Astrocyte of the cerebellum (primary cell): ENCODE results near the gene ZNF749.
"Not testable (repeated sequence)": the region's sequence is repeated elsewhere in the genome, so short reads cannot be mapped to it uniquely, and the experiment has no call there.

ENCODE experiments used
- DNase-seq: peaks from one replicate; pipeline ENCODE4 v3.0.0-alpha.2; 2011; ENCODE audit warnings: low read depth
- H3K4me3 ChIP-seq: 2 replicates; pipeline ENCODE4 v1.5.1; 2011; ENCODE audit warnings: mild to moderate bottlenecking, low read depth, low read length, moderate library complexity
- in situ Hi-C: cut with HindIII; loops from 2 replicates; pipeline ENCODE4 v1.10.0; 2017; ENCODE audit warnings: low sequenced_read_pairs
- TF ChIP-seq, protein P1 (sequence below): IDR thresholded peaks from 2 replicates; pipeline ENCODE4 v1.5.1; 2012; ENCODE audit warnings: low read length, low read depth, moderate library complexity, mild to moderate bottlenecking; ENCODE audit errors: missing control alignments

Gene ZNF749

DNA sequence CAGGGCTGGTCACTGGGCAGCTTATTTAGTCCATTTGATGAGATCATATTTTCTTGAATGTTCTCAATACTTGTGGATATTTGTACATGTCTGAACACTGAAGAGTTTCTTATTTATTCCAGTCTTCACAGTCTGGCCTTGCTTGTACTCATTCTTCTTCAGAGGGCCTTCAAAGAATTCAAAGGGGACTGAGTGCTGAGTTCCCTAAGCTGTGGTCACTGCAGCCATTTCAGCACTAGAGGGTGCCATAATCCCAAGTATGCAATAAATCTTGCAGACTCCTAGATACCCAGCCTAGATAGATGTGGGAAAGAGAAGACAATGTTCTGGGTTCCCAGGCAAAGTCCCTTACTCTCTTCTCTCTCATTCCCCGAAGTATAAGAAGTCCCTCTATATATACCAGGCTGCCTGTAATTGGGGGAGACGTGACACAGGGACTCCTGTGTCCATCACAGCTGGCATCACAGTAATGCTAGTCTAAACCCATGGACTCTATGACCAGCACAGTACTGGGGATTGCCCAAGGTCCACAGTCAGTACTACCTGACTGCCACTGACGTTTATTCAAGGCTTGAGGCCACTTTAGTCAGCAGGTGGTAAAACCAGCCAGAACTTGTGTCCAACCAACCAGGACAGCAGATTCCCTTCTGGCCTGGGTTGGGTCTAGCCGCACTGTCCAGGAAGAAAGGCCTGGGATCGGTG is 30.7 kb downstream of the ZNF749 start:
- TF ChIP-seq, protein P1, sequence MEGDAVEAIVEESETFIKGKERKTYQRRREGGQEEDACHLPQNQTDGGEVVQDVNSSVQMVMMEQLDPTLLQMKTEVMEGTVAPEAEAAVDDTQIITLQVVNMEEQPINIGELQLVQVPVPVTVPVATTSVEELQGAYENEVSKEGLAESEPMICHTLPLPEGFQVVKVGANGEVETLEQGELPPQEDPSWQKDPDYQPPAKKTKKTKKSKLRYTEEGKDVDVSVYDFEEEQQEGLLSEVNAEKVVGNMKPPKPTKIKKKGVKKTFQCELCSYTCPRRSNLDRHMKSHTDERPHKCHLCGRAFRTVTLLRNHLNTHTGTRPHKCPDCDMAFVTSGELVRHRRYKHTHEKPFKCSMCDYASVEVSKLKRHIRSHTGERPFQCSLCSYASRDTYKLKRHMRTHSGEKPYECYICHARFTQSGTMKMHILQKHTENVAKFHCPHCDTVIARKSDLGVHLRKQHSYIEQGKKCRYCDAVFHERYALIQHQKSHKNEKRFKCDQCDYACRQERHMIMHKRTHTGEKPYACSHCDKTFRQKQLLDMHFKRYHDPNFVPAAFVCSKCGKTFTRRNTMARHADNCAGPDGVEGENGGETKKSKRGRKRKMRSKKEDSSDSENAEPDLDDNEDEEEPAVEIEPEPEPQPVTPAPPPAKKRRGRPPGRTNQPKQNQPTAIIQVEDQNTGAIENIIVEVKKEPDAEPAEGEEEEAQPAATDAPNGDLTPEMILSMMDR = no peak
- in situ Hi-C loops = no loop called here
- H3K4me3 ChIP-seq = no peak overlapping the region
- no peak for DNase-seq

DNA sequence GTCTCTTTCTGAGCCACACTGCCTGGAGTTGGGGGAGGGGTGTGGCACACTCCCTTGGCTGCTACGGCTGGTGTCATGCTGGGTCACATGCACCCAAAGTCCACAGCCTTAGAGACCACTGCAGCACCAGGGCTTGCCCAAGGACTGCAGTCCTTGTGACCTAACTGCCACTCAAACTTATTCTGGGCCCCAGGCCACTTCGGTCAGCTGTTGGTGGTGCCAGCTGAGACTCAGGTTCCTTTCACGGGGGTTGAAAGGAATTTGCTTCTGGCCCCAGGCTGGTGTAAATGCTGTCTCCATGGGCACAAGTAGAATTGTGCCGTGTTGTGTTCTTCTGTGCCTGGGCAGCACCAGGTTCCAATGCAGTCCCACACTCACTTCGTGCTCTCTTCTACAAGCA is 31.4 kb downstream of the ZNF749 start:
- TF ChIP-seq, protein P1 = no peak
- in situ Hi-C loops = no loop called here
- no peak overlapping the region for H3K4me3 ChIP-seq
- DNase-seq = no peak

DNA sequence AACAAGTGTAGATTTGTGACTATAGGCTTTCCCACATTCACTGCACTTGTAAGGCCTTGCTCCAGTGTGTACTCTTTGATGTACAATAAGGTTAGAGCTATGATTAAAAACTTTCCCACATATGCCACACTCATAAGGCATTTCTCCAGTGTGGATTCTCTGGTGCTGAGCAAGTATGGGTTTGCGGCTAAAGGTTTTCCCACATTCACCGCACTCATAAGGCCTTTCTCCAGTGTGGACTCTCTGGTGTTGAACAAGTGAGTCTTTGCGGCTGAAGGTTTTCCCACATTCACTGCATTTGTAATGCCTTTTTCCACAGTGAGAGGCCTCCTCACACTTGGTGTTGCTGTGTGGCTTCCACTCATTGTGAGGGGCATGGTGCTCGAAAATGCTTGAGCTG is 38.5 kb downstream of the ZNF749 start:
- H3K4me3 ChIP-seq = no peak overlapping the region
- in situ Hi-C loops = no loop called here
- DNase-seq = no peak
- TF ChIP-seq, protein P1 = no peak

DNA sequence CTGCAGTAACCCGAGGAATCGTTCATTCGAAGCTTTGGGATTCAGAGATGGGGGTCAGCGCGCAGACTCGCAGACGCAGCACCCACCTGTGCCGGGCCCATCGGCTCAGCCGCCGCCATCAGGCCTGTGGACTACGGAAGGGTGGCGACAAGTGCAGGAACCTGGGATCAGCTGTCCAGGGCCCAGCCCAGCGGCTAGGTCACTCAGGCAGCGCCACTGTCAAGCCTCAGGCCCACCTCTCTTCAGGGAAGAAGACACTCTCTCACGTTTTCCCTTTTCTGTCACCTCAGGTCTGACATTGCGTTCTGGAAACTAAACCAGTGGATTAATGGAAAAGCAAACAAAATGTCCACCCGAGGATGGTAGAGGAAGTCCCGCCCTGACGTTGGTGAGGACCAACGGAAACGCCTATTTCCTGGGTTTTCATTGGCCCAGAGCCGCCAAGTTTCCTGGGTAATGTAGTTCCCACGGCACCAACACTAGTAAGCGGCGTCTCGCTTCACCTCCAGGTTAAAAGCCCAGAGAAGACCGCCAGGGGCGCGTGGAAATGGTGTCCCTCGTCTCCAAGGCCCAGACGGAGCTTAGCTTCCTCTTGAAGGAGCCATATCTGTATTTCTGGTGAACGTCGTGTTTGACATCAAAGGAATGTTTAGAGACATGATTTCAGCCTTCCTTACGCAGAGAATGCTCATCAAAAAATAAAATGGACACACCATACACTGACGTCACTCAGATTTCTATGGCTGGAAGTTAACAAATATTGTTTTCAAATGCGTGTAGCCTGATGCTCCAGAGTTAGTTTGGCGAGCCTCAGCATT is 42.3 kb downstream of the ZNF749 start, which contains the start of gene ZNF772:
TSS of gene ZNF772 (minus strand) at position 376 of the 818 bp plus-strand sequence. CDS start at position 119, 257 bp downstream.
- DNase-seq = peak; percentile 88
- peak within 1 kb of the TSS; percentile 66 for H3K4me3 ChIP-seq
- TF ChIP-seq, protein P1 = peak; percentile 54
- in situ Hi-C loops = no loop called here

DNA sequence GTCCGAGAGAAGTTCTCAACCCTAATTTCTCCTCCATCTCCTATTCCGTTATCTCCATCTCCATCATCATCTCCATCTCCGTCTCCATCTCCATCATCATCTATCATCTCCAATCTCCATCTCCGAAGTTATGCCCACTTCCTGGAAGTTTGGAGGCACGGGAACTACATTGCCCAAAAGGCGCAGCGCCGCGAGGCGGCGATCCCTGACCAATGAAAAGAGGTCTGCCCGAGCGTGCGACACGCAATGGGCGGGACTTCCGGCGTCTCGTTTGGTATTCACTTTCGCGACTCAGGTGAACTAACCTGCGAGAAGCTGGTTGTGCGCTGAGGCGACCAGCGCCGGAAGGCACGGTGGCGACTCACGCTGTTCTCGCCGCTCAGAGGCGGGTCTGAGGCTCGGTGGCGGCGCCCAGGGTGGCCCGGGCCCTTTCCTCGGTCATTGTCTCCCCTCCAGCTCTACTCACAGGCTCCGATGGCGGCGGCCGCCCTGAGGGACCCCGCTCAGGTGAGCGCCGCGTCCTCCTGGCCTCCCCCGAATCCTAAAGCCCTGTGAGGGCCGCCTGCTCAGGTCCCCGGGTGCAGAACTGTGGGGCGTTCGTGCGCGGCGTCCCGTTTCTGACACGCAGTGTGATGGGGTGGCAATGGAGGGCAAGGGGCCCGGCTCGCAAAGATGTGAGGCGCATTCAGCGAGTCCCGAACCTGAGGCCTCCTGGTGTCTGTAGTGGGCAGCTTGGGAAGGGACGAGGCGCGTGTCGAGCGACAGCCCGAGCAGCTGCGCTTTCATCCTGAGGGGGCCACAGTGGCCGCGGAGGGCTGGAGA is 52.6 kb downstream of the ZNF749 start, which contains the start of gene ZNF419:
TSS of gene ZNF419 (plus strand) at position 274 of the 822 bp plus-strand sequence. CDS start at position 475, 201 bp downstream.
- peak; percentile 63 for DNase-seq
- in situ Hi-C loops = not testable (repeated sequence)
- peak within 1 kb of the TSS; percentile 89 for H3K4me3 ChIP-seq

DNA sequence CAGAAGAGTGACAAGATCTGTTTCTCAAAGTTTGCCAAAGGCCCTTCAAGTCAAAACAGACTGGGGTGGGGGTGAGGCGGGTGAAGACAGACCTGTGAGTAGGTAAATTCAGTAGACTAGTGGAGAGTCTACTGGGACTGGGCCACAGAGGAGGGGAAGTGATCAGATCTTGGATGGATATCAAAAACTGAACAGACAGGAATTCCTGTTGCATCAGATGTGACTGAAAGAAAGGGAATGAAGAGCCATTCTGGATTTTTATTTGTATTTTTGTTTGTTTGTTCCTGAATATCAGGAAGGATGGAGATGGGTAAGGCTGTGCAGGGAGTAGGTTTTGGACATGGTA is 53.1 kb downstream of the ZNF749 start:
- in situ Hi-C loops, DNase-seq: not testable (repeated sequence)
- H3K4me3 ChIP-seq = peak overlapping the region; percentile 89
